Mononuclear cell (primary cell): Measurements from ENCODE around the gene TSPAN14. TPM values are rescaled to one million over a fixed set of nuclear protein-coding genes. Genes with fewer than 3 reads are reported as not detected.

Experiments used
- H3K27me3 ChIP-seq: 2 replicates; pipeline ENCODE4 v1.6.0; 2011; ENCODE audit warnings: low read length, control low read depth; ENCODE audit not compliant: insufficient read depth
- H3K4me1 ChIP-seq: 2 replicates; pipeline ENCODE4 v1.5.1; 2011; ENCODE audit warnings: mild to moderate bottlenecking, low read length, control low read depth; ENCODE audit not compliant: insufficient read depth
- H3K4me3 ChIP-seq: 2 replicates; pipeline ENCODE4 v1.5.1; 2011; ENCODE audit warnings: mild to moderate bottlenecking, low read length, moderate library complexity
- H3K9me3 ChIP-seq: 2 replicates; pipeline ENCODE4 v1.5.1; 2011; ENCODE audit warnings: low read depth, mild to moderate bottlenecking, control low read depth, low read length
- total RNA-seq: library from RNA; depleted of rRNA; stranded (reverse); fragments of >200 nt; gene quantifications from one replicate; pipeline ENCODE4 v1.2.3, GENCODE V29; 2012

The TSPAN14 gene
- total RNA-seq, 1 donor: 65.4 TPM

DNA sequence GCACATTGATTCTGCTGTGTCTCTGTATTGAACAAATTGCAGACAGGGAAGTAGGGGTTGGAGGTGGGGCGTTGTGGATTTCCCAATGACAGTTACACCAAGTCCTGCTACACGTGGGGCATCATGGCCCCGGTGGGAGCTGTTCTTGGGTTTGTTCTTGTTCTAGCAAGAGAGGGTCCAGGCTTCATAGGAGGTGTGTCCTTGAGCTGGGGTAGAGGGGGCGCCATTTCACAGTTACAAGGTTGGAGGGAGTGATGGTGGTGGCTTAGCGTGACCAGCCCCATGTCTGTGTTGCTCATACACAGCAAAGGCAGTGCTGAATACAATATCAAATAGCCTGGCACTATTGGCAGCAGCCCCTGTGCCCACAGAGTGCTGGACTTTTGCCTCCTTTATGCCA is 99.3 kb downstream of the TSPAN14 start:
- Histone ChIP-seq H3K4me1 (no peaks in the 10 kb centered on the region), H3K9me3 (no peaks in the 10 kb centered on the region), H3K27me3 (no peaks in the 10 kb centered on the region), H3K4me3 (no peak overlapping the region)

DNA sequence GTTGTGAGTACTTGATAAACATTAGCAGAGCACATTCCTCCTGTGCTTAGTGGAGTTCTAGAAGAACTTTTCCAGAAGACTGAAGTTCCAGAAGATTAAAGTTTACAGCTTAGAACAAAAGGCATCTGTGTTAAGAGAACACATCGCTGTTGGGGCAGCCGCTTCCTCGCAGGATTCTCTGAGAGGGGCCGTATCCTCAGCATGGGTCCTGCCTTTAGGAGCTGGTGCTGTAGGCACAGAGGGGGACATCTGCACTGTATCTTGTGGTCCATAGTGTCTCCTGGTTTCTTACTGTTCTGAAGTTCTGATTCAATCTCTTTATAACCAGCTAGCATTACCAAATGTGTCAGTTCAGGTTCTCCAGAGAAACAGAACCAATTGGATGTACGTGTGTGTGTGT is 99.9 kb downstream of the TSPAN14 start:
- Histone ChIP-seq H3K4me3 (no peak overlapping the region), H3K4me1 (no peaks in the 10 kb centered on the region)

DNA sequence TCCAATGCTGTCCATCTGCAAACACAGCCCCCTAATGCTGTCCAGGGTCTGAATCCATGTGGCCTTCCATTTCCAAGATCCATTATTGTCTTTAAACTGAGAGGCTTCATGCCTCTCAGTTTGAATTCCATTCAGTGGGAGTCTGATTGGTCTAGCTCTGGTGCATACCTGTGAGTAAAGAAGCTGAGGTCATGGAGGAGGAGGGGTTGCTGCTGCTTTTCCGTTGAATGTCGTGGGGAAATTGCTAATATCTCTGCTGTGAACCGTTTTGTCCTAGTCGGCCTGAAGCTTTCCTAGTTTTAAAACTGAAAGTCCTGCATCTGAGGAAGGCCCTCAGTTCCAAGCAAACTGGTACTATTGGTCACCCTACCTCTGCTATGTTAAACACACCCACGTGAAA is 101.3 kb downstream of the TSPAN14 start:
- H3K27me3 ChIP-seq: no peaks in the 10 kb centered on the region
- H3K9me3 ChIP-seq: no peaks in the 10 kb centered on the region
- H3K4me1 ChIP-seq: no peaks in the 10 kb centered on the region
- H3K4me3 ChIP-seq: no peak overlapping the region

More for the DNA sequence above, 99.9 kb downstream of the TSPAN14 start:
- no peaks in the 10 kb centered on the region for H3K27me3 ChIP-seq
- no peaks in the 10 kb centered on the region for H3K9me3 ChIP-seq

DNA sequence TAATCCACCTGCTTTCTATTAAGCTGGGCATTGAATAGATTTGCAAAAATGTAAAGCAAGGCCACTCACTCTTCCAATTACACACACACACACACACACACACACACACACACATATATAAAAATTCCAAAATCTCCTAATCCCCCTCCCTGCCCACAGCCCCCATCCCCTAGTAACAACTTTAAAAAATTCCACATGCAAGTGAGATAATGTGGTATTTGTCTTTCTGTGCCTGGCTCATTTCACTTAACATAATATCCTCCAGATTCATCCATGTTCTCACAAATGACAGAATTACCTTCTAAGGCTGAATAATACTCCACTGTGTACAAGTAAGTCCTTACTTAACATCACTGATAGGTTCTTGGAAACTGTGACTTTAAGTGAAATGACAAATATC is 107.8 kb downstream of the TSPAN14 start:
- no peaks in the 10 kb centered on the region for H3K27me3 ChIP-seq
- no peak overlapping the region for H3K4me3 ChIP-seq
- H3K4me1 ChIP-seq: no peaks in the 10 kb centered on the region
- no peaks in the 10 kb centered on the region for H3K9me3 ChIP-seq

DNA sequence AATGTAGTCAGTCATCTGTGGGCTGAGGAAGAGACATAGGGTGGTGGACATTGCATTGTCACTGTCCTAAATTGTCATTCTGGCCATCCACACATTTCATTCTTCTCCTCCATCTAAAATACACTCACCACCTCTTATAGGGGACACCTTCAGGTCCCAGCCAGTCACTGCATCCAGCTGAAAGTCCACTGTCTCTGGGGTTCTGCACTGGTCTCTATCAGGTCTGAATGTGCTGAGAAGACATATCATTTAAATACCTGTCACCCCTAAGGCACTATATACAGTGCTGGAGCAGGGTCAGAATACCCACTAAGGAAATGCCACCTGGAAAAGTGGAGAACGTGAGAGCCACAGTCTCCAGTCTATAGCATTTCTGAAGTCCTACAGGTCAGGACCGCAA is 113.2 kb downstream of the TSPAN14 start:
- H3K9me3 ChIP-seq: no peaks in the 10 kb centered on the region
- no peak overlapping the region for H3K4me3 ChIP-seq
- H3K4me1 ChIP-seq: no peaks in the 10 kb centered on the region
- no peaks in the 10 kb centered on the region for H3K27me3 ChIP-seq

- Histone ChIP-seq H3K4me1 (no peaks in the 10 kb centered on the region), H3K9me3 (no peaks in the 10 kb centered on the region), H3K27me3 (no peaks in the 10 kb centered on the region), H3K4me3 (no peak overlapping the region)
Observed at GRCh38 chr10:80569131-80569895, 115.2 kb downstream of the TSPAN14 start.

DNA sequence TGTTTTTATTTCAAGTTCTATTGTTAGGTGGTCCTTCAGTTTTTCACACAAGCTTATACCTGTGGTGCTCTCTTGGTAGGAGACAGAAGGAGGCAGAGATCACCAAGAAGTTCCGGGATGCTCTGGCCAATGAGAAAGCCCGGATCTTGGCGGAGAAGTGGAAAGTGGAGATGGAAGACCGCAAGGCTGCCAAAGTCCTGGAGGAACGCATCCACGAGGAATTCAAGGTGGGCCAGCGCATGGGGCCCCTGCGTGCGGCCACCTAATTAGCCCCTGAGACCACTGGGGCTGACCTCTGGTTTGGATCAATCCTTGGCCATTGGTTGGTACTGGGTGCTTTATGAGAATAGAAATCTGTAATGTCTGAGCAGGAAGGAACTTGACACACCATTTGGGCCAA is 117.2 kb downstream of the TSPAN14 start:
- H3K4me1 ChIP-seq: no peaks in the 10 kb centered on the region
- H3K9me3 ChIP-seq: no peaks in the 10 kb centered on the region
- H3K4me3 ChIP-seq: no peak overlapping the region
- H3K27me3 ChIP-seq: no peaks in the 10 kb centered on the region

GRCh38 chr10:80579181-80579763 is 125.2 kb downstream of the TSPAN14 start:
- Histone ChIP-seq H3K27me3 (no peaks in the 10 kb centered on the region), H3K9me3 (no peaks in the 10 kb centered on the region), H3K4me3 (no peak overlapping the region), H3K4me1 (peaks cover 35% of the 10 kb centered on the region)

DNA sequence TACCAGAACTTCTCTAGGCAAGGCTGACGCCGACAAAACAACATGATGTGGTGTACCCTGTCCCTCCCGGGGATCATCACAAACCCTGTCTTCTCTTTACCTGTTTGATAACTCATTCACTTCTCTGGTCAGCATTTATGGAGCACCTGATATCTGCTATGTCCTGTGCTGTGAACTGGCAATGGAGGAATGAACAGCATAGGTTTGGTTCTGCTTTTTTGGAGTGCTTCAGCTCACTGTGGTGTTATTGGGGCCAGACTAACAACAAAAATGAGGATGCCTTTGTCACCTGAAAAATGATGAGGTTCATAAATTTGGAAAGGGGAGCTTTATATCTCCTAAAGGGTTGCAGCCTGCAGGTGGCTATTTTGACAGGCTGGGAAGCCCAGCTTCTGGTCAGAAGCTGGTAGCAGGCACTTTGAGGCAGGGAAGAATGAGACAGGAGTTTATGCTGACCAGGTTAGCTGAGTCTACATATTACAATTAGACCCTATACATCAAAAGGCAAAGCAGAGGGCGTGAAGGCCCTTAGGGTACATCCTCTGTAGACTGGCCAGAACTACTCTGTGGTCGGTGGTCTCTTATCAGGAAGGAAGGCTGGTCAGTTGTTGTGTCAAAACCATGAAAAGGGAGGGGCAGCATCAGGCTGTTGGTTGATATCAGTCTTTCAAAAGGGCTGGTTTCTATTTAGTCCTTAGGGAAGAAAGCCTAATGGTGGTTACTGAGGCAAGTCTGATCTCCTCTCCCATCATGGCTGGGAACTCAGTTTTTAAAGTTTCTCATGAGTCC is 125.9 kb downstream of the TSPAN14 start:
- Histone ChIP-seq H3K27me3 (no peaks in the 10 kb centered on the region), H3K4me3 (no peak overlapping the region), H3K4me1 (peaks cover 35% of the 10 kb centered on the region), H3K9me3 (no peaks in the 10 kb centered on the region)

- Histone ChIP-seq H3K9me3 (no peaks in the 10 kb centered on the region), H3K27me3 (no peaks in the 10 kb centered on the region), H3K4me1 (peaks cover 35% of the 10 kb centered on the region), H3K4me3 (no peak overlapping the region)
Observed at GRCh38 chr10:80580638-80581468, 126.7 kb downstream of the TSPAN14 start.

- no peaks in the 10 kb centered on the region for H3K9me3 ChIP-seq
- H3K4me1 ChIP-seq: peaks cover 35% of the 10 kb centered on the region
- no peaks in the 10 kb centered on the region for H3K27me3 ChIP-seq
- no peak overlapping the region for H3K4me3 ChIP-seq
Observed at GRCh38 chr10:80581469-80581835, 127.3 kb downstream of the TSPAN14 start.

DNA sequence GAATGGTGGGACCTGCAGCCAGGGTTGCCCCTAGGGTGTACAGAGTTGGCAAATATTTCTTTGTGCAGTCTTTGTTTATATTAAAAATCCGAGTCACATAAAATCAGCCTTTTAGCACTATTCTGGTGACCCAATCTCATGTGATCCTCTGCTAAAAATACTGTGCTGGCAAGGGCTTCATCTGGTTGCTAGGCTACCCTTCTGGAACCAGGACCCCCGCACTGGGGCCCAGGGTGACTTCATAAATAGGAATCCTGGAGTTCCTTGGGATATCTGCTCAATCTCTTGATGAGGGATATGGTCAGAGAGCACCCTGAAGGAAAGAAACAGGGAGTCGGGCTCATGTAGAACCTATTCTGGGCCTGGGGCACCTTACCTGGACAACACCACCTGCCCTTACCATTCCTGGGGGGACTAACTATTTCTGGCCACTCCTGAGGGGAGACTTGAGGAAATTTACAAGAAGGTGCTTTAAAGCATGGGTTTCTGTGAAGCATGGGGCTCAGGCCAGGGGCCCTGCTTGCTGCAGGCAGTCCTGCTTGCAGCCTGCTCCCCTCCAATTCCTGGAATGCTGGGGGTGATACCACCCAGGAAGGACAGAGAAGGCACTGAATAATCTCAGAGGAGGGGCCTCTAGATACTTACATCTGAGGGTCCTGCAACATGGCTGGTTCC is 128.3 kb downstream of the TSPAN14 start:
- no peak overlapping the region for H3K4me3 ChIP-seq
- H3K4me1 ChIP-seq: peaks cover 35% of the 10 kb centered on the region
- no peaks in the 10 kb centered on the region for H3K27me3 ChIP-seq
- H3K9me3 ChIP-seq: no peaks in the 10 kb centered on the region
